Activated gamma-delta T cell treated with Interleukin-2 at 50 U/mL for 16 hours (primary cell): Measurements from ENCODE around the gene CFAP74.
"Not testable (repeated sequence)": the region's sequence is repeated elsewhere in the genome, so short reads cannot be mapped to it uniquely, and the experiment has no call there.

Experiments used
- DNase-seq: peaks from one replicate; pipeline ENCODE4 v3.0.0-alpha.2; 2020

The CFAP74 gene

DNA sequence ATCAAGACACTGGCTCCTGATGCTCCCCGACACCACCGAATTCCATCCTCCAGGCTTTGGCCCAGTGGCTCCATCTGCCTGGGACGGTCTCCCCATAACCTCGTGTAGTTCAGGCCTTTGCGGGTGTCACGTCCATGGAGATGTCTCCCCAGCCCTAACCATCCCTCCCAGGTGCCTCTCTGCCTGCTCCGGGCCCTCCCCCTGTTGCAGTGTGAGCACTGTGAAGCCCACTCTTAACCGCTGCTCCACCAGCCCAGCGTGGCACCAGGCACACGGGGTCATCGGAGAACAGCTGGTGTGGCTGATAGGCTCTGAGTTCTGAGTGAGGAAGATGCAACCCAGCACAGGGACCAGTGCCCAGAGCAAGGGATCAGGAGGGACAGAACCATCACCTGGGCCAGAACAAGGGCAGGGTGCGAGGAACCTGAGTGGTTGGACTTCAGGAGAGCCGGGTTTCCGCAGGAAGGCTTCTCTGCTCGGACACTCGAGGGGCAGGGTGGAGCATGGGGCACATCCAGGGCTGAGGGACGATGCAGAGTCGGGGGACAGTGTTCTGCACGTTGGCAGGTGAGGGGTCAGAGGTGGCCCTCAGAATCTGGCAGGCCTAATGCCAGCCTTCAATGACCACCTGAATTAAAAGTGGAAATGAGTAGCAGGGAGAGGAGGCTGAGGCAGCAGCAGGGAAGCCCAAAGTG is 110.1 kb downstream of the CFAP74 start:
- no peak for DNase-seq

DNA sequence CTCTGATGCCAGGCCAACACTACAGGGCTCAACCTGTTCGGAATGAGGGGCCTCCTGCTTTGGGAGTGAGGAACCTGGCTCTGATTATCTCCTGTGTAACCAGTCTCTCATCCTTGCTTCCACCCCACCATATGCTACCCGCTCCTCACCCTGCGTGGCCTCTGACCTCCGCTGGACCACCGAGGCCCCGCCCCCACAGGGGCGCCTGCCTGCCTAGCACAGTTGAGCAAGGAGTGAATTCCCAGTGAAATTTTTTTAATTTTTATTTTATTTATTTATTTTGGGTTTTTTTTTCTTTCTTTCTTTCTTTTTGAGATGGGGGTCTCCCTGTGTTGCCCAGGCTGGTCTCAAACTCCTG is 110.8 kb downstream of the CFAP74 start:
- no peak for DNase-seq

DNA sequence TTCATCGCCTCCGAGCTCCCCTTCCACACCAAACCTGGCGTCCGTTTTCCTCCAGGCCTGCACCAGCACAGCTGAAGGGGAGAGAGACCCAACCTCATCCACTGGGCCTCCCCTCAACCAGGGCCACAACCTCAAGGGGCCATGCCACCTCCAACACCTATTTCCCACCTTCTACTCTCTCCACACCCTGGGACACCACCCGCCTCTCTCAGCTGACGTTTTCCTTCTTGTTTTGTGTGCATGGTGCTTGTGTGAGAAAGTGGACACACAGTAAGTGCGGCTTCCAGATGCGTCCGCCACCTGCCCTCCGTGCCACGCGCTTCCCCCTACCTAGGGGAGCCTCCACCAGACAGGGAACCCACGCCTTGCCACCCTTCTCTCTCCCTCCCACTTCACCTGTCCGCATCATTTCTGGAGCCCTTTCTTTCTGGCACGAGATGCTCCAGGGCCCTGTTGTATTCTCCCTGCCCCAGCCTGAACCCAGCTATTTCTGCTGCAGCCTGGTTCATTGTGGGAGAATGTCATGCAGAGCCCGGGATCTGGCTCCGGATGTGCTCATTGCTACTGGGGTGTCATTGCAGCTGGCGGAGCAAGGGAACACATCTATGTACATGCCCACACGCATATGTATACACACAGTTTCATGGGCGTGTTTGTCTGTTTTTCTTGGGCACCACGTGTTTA is 111.4 kb downstream of the CFAP74 start:
- no peak for DNase-seq

DNA sequence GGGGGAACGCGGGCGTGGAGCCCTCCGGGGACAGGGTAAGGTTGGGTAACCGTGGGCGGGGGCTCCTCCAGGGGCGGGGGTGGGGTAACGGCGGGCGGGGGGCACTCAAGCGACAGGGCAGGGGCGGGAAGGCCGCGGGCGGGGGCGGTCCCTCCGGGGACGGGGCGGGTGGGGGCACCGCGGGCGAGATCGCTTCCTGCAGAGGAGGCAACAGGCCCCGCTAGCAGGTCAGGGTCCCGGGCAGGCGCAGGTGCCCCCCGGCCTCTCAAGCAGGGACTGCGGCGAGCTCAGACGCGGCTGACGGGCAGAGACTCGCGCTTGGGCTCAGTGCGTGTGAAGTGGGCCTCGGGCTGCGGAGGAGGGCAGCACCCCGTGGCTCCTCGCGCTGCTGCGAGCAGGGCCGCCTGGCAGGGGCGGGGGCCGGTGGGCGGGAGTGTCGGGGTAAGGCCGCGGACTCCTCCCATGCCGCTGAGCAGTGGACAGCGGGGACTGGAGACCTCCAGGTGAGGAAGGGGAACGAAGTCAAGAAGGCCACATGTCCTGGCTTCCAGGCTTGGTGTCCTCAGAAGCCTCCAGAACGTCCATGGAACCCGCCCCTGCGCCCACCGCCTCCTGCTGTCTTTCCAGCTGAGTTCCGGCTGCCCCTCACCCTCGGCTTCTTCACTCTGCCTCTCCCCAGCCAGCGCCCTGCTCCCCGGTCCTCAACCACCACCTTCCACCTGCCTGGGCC is 112.1 kb downstream of the CFAP74 start:
- DNase-seq = peak; percentile 81

DNA sequence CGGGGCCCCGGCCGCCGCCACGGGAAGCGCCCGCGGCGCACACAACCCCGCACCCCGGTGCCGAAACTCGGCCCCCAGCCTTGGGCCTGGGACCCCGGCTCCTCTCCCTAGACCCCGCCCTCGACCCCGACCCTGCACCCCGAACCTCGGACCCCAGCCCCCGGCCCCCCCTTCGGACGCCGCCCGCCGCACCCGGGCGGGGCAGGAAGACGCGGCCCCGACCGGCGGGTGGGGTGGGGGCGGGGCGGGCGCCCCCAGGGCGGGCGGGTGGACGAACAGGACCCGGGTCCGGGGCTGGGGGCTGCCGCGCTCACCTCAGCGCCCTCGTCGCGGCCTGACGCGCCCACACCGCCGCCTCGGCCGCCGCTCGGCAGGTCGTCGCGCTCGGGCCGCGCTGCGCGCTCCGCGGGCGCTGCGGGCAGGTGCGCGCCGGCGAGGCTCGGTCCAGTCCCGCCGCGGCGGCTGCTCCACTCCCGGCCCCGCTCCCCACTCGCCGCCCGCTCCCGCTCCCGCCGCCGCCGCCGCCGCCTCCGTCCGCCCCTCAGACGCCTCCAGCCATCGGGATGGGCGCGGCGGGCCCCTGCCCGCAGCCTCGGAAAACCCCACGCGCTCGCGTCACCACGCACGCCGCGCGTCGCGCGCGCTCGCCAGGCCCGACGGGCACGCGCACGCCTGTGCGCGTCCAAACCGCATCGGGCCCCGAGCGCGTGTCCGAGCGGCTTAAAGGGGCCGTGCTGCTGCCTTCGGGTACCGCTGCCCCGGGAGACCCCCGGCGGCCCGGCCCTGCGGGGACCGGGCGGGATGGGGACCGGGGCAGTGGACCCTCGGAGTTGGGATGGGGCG is 112.9 kb downstream of the CFAP74 start, which contains the start of gene GNB1:
TSS of gene GNB1 (minus strand) at position 582 of the 843 bp plus-strand sequence. CDS start 65,634 bp downstream, outside the sequence.
- peak; percentile 84 for DNase-seq

DNA sequence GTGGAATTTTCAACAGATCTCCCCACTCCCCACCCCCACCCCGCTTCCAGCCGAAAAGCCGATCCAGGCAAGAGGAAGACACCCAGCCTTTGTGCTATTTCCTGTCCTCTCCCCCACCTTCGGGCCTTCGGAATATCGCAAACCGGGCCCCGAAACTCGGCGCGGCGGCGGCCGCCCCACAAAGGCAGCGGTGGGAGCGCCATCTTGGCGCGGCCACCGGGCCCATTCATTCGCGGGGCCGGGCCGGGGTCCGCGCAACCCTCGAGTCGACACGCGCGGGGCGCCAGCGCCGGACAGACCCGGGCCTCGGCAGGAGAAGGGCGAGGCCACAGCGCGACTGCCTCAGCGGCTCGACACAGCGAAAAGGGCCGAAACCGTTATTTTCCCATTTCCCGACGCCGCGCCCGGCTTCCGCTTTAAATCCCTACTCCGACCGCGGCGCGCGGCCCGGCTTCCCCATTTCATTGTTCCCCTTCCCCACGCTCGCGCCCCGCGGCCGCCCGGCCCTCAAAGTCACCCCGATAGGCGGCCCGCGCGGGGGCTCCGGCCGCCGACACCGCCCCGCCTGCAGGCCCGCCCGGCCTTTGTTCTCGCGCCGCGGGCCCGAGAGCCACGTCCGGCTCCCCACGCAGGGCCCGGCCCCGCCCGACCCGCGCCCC is 113.6 kb downstream of the CFAP74 start:
- peak; percentile 23 for DNase-seq

DNA sequence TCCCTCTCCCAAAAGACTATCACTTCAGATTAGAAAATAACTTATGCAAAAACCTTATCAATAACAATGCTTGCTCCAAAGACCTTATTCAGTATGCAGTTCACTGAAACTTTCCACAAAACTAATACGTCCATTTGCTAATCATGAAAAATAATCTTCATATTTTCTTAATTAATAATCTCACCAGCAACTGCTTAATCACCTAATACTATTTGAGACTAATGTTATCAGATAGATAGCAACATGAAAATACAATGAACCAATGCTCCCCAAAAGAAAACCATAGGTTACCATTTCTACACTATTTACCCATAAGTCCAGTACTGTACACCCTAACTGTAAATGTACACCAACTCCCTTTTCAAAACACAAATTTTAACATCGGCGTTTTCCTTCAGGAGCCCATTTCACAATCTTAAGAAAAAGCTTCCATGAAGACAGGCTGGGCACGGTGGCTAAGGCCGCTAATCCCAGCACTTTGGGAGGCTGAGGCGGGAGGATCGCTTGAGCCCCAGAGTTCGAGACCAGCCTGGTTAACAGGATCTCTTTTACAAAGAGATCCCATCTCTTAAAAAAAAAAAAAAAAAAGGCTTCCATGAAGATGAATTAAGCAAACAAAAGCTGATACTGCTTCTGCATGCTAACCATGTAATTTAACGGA is 114.4 kb downstream of the CFAP74 start:
- no peak for DNase-seq

DNA sequence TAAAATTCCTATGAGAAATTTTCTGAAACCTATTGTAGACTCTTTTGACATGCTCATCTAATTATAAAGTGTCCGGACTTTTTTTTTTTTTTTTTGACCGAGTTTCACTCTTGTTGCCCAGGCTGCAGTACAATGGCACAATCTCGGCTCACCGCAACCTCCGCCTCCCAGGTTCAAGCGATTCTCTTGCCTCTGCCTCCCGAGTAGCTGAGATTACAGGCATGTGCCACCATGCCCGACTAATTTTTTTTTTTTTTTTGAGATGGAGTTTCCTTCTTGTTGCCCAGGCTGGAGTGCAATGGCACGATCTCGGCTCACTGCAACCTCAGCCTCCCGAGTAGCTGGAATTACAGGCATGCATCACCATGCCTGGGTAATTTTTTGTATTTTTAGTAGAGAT is 119.7 kb downstream of the CFAP74 start:
- DNase-seq = not testable (repeated sequence)

DNA sequence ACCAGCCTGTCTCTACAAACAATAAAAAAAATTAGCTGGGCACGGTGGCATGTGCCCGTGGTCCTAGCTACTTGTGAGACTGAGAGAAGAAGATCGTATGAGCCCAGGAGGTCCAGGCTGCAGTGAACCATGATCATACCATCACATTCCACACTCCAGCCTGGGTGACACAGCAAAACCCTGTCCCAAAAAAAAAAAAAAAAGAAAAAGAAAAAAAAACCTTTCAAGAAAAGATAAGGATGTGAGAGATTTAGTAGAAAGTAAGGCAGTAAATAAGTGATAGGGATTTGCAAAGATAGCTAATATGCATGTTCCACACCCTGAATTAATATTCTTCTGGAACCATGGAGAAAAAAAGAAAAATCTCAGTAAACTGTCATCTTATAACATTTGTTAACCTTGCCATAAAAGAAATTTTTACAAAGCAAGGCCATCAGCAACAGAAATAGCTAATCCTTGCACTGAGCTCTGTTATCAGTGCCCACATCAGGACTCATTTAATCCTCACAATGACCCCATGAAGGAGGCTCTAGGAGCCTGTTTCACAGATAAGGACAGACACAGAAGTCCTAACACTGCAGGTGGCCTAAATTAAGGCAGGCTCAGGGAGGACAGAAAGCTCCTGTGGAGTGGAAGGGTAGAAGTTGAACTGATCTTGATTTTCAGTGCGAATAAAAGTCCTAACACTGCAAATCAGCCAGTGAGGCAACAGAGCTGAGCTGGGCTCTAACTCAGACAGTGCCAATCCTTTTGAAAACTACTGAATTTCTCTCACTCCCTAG is 120.3 kb downstream of the CFAP74 start:
- no peak for DNase-seq

DNA sequence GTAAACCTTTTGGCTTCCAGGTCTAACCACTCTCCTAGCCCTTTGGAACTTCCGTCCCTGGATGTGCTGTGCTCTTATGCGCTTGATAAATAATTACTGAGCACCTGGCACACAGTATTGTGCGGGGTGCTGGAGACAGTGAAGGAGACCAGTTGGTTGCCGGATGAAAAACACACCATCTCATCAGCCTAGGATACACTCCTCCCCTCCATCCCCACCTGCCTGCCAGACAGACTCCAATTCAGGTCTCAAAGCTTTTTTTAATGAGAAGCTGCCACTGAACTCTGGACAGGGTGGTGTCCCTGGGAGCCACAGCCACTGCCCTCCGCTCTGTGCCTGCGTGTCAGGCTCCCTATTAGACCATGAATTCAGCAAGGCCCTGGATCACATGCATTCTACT is 121.9 kb downstream of the CFAP74 start:
- DNase-seq = no peak

DNA sequence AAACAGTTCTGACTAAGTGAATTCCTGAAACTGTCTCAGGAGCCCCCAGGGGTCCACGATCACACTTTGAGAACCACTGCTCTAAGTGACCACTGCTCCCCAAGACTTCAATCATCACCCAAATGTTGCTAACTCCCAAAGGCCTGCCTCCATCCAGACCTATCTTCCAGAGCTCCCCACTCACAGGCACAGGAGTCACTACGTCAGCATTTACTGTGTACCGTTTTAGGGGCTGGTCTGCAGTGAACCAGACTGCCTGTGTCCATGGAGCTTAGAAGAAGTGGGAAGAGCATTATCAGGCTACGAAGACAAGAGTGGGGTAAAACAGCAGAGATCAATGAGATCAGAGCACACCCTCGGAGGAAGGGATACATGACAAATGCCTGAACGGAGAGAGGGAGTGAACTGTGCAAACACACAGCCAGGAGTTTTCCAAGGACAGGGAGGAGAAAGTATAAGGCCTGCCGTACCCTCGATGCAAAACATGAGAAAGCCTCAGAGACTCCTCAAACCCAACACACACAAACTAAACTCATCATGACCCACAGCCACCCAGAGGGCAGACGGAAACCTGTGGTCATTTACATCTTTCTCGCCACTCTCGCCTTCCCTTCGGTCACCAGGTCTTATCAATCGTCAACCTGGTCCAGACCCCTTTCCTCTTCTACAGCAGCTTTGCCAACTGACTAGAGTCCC is 122.8 kb downstream of the CFAP74 start:
- no peak for DNase-seq

DNA sequence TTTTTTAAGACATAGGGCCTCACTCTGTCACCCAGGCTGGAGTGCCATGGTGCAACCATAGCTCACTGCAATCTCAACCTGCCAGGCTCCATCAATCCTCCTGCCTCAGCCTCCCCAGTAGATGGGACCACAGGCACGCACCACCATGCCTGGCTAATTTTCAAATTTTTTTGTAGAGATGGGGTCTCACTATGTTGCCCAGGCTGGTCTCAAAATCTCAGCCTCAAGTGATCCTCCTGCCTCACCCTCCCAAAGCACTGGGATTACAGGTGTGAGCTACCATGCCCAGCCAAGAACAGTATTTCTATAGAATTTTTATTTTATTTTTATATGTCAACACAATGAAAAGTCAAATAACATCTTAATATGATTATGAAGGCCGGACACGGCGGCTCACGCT is 123.6 kb downstream of the CFAP74 start:
- no peak for DNase-seq

DNA sequence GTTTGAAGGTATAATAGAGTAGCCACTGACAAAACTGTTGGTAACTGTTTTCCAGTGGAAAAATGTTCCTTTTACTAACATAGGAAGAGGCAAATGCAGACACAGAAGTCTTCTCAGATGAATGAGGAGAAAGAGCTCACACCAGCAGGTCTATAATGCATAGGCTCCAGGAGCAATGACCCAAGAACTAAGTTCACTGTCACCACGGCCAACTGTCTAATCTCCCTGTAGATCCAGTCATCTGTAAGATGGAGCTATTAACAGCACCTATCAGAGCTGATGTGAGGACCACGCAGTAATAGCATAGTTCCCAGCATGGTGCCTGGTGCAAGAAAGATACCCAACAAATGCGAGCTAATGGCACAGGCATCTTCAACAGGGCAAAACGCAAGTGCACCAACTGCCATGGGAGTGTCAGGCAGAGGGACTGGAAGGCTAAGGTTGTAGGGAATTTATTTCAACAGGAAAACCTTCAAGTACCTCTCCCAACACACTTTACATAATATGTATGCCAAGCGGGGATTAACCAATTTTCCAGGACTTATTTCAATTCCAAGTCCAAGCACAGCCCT is 125.6 kb downstream of the CFAP74 start:
- DNase-seq = no peak

DNA sequence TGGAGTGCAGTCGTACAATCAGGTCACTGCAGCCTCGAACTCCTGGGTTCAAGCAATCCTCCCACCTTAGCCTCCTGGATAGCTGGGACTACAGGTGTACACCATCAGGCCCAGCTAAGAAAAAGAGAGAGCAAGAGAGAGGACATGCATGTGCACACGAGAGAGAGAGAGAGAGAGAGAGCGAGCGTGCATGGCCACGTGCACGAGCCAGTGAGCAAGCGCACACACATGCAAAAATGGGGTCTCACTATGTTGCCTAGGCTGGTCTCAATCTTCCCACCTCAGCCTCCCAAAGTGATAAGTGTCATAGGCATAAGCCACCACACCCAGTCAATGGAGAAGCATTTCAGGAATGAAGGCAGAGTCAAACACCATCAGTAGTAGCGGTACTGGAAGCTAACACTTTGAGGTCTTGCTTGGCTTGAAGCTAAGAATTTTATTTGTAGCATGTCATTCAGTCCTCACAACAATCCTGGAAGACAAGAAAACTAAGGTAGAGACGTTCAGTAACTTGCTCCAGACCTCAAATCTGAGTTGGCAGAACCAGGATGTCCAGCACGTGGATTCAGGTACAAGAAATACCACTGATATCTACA is 127.2 kb downstream of the CFAP74 start:
- DNase-seq = no peak

DNA sequence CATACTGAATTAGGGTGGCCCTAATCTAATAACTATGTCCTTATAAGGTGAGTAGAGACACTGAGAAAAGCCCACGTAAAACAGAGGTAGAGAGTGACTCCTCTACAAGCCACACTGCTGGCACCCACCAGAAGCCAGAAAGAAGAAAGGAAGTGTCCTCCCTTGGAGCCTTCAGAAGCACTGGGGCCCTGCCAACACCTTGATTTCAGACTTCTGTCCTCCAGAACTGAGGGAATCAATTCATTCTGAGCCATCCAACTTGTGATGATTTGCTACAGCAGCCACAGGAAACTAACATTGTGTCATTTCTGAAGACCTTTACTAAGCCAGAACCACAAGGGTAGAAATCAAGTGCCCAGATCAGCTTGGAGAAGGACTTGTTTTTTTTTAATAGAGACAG is 127.7 kb downstream of the CFAP74 start:
- DNase-seq = no peak

DNA sequence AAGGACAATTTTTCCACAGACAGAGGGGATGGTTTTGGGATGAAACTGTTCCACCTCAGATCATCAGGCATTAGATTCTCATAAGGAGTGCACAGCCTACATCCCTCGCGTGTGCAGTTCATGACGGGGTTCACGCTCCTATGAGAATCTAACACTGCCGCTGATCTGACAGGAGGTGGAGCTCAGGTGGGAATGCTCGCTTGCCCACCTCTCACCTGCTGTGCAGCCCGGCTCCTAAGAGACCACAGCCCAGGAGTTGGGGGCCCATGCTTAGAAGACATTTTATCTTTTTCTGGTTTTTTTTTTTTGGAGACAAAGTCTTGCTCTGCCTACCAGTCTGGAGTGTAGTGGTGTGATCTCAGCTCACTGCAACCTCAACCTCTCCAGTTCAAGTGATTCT is 128.7 kb downstream of the CFAP74 start:
- no peak for DNase-seq

DNA sequence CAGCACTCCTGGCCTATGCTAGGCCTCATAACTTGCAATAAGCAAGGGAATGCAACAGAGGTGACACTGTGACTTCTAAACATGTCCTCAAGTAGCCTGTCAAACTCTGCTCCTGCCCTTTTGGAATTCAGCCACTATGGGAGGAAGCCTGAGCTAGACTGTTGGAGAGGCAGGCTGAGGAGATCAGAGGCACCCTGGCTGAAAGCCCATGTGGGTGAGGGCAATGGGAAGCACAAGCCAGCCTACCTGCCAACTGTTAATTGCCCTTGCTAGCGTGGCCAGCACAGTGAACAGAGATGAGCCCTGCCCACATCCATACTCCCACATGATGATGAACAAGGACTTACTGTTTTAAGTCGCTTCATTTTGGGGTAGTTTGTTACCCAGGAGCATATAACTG is 130.4 kb downstream of the CFAP74 start:
- no peak for DNase-seq

DNA sequence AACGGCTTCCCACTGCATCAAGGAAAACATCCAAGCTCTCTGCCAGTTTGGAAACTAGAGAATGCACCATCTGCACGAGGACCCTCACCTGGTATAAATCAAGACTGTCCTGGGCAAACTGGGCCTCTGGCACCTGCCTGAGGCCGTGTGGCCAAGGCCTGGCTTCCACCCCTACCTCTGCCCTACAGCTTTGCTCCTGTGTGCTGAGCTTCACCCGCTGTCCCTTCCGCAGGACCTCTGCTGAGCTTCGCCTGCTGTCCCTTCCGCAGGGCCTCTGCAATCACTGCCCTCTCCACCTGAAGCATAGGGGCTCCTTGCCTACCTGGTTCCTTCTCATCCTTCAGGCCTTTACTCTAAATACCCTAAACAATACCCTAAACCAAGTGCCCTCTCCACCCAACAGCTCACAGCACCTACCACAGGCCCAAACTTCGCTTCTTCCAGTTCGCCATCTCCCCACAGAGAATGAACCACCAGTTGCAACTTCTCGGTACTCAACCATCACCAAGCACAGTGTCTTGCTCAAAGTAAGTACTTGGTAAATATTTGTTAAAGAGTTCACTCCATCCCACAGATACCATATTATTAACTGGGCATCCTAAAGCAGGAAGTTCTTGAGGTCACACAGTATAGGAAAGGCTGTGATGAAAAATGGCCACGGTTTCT is 131.1 kb downstream of the CFAP74 start:
- no peak for DNase-seq
